ENCODE results near the gene PICK1. TPM values are rescaled to one million over a fixed set of nuclear protein-coding genes. Genes with fewer than 3 reads are reported as not detected.

The PICK1 gene
- total and polyA plus RNA-seq, 7 donors = 11.9 to 31.5 (median 18.9) TPM

GRCh38 chr22:38027487-38027886, 29.7 kb upstream of the PICK1 start:
- no peak for DNase-seq

DNA sequence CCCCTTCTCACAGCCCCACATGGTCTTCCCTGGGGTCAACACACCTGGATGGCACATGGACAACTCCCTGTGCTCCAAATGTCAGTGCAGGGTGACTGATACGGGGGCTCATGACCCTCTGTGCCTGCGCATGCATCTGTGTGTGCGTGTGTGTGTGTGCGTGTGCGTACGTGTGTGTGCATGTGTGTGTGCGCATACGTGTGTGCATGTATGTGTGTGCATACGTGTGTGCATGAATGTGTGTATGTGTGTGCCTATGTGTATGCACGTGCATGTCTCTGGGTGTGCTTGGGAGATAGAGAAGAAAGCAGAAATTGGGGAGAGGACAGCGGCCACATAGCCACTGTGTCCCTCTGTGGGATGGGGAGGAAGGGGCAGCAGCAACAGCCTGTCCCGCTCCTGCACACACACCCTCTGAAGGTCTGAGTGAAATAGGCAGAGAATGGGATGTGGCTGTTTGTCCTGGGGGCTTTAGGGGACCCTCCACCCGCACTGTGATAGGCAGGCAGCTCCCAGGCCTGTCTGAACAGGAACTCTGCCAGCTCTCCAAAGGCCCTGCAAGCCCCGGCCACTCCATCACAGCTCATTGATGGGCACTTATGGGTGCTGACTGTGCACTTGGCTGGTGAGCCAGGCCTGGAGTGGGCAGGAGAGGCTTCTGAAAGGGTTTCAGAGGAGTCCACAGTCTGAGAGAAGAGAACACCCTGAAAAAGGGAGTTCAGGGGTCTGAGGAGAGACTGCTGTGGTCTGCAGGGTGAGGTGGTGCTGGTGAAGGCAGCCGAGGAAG, 28.7 kb upstream of the PICK1 start:
- ATAC-seq = no peak
- 93 to 94% (median 93%) methylated on average over 15 of the region's 15 CpGs for WGBS, 3 donors
- no peak for DNase-seq
- intact Hi-C loops (cut with DNase I) = no loop called here
- Histone ChIP-seq H3K4me3 (no peak overlapping the region), H3K36me3 (ENCODE audit: insufficient read depth in 1 of 2, low read depth in 1 of 2) (no peaks in the 10 kb centered on the region), H3K4me1 (peaks cover 4% of the 10 kb centered on the region), H3K27ac (no peak overlapping the region), H3K27me3 (ENCODE audit: insufficient read depth in 3 of 3, low read length in 2 of 3) (no peaks in the 10 kb centered on the region), H3K9me3 (no peaks in the 10 kb centered on the region)
- TF ChIP-seq, protein P1, sequence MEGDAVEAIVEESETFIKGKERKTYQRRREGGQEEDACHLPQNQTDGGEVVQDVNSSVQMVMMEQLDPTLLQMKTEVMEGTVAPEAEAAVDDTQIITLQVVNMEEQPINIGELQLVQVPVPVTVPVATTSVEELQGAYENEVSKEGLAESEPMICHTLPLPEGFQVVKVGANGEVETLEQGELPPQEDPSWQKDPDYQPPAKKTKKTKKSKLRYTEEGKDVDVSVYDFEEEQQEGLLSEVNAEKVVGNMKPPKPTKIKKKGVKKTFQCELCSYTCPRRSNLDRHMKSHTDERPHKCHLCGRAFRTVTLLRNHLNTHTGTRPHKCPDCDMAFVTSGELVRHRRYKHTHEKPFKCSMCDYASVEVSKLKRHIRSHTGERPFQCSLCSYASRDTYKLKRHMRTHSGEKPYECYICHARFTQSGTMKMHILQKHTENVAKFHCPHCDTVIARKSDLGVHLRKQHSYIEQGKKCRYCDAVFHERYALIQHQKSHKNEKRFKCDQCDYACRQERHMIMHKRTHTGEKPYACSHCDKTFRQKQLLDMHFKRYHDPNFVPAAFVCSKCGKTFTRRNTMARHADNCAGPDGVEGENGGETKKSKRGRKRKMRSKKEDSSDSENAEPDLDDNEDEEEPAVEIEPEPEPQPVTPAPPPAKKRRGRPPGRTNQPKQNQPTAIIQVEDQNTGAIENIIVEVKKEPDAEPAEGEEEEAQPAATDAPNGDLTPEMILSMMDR (IDR thresholded peaks at IDR 0.05) = no peak

More at GRCh38 chr22:38027487-38027886, 29.7 kb upstream of the PICK1 start:
- no peak overlapping the region for H3K27ac ChIP-seq
- intact Hi-C loops (cut with DNase I) = no loop called here
- no peak overlapping the region for H3K4me3 ChIP-seq
- TF ChIP-seq, protein P1 (IDR thresholded peaks at IDR 0.05) = no peak
- no peaks in the 10 kb centered on the region for H3K9me3 ChIP-seq
- no peaks in the 10 kb centered on the region for H3K36me3 ChIP-seq (ENCODE audit: insufficient read depth in 1 of 2, low read depth in 1 of 2)
- no peak for ATAC-seq
- H3K27me3 ChIP-seq (ENCODE audit: insufficient read depth in 3 of 3, low read length in 2 of 3) = no peaks in the 10 kb centered on the region
- no peaks in the 10 kb centered on the region for H3K4me1 ChIP-seq
- WGBS, 3 donors = 69 to 80% (median 75%) methylated on average over 9 of the region's 9 CpGs

GRCh38 chr22:38029370-38029769, 27.8 kb upstream of the PICK1 start:
- H3K9me3 ChIP-seq = no peaks in the 10 kb centered on the region
- H3K4me1 ChIP-seq = peaks cover 7% of the 10 kb centered on the region
- H3K27me3 ChIP-seq (ENCODE audit: insufficient read depth in 3 of 3, low read length in 2 of 3) = no peaks in the 10 kb centered on the region
- H3K36me3 ChIP-seq (ENCODE audit: insufficient read depth in 1 of 2, low read depth in 1 of 2) = no peaks in the 10 kb centered on the region
- H3K4me3 ChIP-seq = no peak overlapping the region
- intact Hi-C loops (cut with DNase I) = no loop called here
- H3K27ac ChIP-seq = no peak overlapping the region
- TF ChIP-seq, protein P1 (IDR thresholded peaks at IDR 0.05) = no peak
- ATAC-seq (no peak), DNase-seq (no peak)

DNA sequence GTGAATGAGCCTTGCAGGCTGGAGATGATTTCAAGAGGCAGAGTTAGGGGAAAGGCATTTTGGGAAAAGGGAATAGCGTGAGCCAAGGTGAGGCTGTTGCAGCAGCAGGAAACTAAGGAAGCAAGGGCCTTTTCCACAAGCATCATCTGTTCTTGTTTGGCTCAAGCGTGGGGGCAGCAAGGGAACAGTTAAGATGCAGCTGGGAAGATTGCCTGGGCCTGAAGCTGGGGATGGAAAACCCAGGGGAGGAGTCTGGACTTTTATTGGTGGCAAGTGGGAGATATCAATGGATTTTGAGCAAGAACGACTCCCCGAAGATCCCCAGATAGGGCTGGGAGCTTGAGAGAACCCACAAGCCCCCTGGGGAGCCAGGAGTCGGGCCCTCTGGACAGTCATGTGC, 27.3 kb upstream of the PICK1 start:
- WGBS, 3 donors = 54 to 64% (median 56%) methylated on average over 5 of the region's 5 CpGs
- Histone ChIP-seq H3K27ac (no peak overlapping the region), H3K9me3 (no peaks in the 10 kb centered on the region), H3K4me1 (peaks cover 7% of the 10 kb centered on the region), H3K36me3 (ENCODE audit: insufficient read depth in 1 of 2, low read depth in 1 of 2) (no peaks in the 10 kb centered on the region), H3K27me3 (ENCODE audit: insufficient read depth in 3 of 3, low read length in 2 of 3) (no peaks in the 10 kb centered on the region), H3K4me3 (no peak overlapping the region)
- TF ChIP-seq, protein P1 (IDR thresholded peaks at IDR 0.05) = no peak
- ATAC-seq (no peak), DNase-seq (no peak)
- intact Hi-C loops (cut with DNase I) = no loop called here
